Measurements from ENCODE around the gene TMEM150C.
"Not testable (repeated sequence)": the region's sequence is repeated elsewhere in the genome, so short reads cannot be mapped to it uniquely, and the experiment has no call there.

The TMEM150C gene

DNA sequence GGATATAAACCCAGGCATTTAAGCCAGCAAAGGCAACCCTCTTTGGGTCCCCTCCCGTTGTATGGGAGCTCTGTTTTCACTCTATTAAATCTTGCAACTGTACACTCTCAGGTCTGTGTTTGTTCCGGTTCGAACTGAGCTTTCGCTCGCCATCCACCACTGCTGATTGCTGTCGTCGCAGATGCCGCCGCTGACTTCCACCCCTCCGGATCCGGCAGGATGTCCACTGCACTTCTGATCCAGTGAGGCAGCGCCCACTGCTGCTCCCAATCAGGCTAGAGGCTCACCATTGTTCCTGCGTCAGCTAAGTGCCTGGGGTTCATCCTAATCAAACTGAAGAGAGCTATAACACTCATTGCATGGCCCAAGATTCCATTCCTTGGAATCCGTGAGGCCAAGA is 82.2 kb downstream of the TMEM150C start:
- TF ChIP-seq, protein P1, sequence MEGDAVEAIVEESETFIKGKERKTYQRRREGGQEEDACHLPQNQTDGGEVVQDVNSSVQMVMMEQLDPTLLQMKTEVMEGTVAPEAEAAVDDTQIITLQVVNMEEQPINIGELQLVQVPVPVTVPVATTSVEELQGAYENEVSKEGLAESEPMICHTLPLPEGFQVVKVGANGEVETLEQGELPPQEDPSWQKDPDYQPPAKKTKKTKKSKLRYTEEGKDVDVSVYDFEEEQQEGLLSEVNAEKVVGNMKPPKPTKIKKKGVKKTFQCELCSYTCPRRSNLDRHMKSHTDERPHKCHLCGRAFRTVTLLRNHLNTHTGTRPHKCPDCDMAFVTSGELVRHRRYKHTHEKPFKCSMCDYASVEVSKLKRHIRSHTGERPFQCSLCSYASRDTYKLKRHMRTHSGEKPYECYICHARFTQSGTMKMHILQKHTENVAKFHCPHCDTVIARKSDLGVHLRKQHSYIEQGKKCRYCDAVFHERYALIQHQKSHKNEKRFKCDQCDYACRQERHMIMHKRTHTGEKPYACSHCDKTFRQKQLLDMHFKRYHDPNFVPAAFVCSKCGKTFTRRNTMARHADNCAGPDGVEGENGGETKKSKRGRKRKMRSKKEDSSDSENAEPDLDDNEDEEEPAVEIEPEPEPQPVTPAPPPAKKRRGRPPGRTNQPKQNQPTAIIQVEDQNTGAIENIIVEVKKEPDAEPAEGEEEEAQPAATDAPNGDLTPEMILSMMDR (IDR thresholded peaks at IDR 0.05; ENCODE audit: low read depth, low read length) = no peak
- TF ChIP-seq, protein P2, sequence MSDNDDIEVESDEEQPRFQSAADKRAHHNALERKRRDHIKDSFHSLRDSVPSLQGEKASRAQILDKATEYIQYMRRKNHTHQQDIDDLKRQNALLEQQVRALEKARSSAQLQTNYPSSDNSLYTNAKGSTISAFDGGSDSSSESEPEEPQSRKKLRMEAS (IDR thresholded peaks at IDR 0.05; ENCODE audit: low read depth, low read length) = no peak
- TF ChIP-seq POLR2A (IDR thresholded peaks at IDR 0.05; ENCODE audit: extremely low read depth, insufficient read length) (no peak), MYC (IDR thresholded peaks at IDR 0.05; ENCODE audit: low read depth, low read length) (no peak)
- DNase-seq (ENCODE audit: low read depth) = no peak
- H3K4me3 ChIP-seq (ENCODE audit: low read depth, low read length) = no peak overlapping the region

DNA sequence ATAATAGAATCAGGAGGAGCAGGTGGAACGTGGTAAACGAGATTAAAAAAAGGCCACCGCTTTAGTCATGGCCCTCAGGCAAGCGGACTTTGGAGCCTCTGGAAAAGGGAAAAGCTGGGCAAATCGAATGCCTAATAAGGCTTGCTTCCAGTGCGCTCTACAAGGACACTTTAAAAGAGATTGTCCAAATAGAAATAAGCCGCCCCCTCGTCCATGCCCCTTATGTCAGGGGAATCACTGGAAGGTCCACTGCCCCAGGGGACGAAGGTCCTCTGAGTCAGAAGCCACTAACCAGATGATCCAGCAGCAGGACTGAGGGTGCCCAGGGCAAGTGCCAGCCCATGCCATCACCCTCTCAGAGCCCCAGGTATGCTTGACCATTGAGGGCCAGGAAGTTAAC is 84.3 kb downstream of the TMEM150C start:
- DNase-seq (ENCODE audit: low read depth); H3K4me3 ChIP-seq (ENCODE audit: low read depth, low read length): not testable (repeated sequence)

DNA sequence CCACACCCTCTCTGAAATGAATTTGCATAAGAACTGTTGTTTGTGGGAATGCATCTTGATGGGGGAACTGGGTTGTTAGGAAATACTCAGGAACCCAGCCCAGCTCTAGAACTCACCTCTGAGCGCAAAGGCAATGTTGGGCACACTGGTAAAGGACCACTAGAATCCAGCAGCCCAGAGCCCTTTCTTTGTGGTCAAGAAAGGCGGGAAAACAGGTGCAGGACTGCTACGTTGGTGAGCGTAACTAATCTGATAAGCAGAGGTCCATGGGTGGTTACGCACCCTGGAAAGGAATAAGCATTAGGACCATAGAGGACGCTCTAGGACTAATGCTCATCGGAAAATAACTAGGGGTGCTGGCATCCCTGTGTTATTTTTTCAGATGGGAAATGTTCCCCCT is 85.9 kb downstream of the TMEM150C start:
- not testable (repeated sequence) for H3K4me3 ChIP-seq (ENCODE audit: low read depth, low read length); DNase-seq (ENCODE audit: low read depth)

DNA sequence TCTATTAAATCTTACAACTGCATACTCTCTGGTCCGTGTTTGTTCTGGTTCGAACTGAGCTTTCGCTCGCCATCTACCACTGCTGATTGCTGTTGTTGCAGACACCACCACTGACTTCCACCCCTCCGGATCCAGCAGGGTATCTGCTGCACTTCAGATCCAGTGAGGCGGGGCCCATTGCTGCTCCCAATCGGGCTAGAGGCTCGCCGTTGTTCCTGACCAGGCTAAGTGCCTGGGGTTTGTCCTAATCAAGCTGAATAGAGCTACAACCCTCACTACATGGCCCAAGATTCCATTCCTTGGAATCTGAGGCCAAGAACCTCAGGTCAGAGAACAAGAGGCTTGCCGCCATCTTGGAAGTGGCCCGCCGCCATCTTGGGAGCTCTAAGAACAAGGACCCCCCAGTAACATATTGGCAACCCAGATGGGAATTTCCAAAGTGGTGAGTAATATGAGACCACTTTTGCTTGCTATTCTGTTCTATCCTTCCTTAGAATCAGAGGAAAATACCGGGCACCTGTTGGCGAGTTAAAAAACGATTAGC is 88.1 kb downstream of the TMEM150C start:
- no peak for DNase-seq (ENCODE audit: low read depth)
- TF ChIP-seq, protein P2 (IDR thresholded peaks at IDR 0.05; ENCODE audit: low read depth, low read length) = no peak

DNA sequence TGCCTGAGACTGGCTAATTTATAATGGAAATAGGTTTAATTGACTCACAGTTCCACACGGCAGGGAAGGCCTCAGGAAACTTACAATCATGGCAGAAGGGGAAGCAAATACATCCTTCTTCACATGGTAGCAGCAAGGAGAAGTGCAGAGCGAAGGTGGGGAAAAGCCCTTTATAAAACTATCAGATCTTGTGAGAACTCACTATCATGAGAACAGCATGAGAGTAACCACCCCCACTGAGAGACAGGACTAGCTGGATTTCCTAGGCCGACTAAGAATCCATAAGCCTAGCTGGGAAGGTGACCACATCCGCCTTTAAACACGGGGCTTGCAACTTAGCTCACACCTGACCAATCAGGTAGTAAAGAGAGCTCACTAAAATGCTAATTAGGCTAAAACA is 88.7 kb downstream of the TMEM150C start:
- DNase-seq (ENCODE audit: low read depth); H3K4me3 ChIP-seq (ENCODE audit: low read depth, low read length): not testable (repeated sequence)

More for the DNA sequence above, 88.1 kb downstream of the TMEM150C start:
- H3K4me3 ChIP-seq (ENCODE audit: low read depth, low read length) = no peak overlapping the region

DNA sequence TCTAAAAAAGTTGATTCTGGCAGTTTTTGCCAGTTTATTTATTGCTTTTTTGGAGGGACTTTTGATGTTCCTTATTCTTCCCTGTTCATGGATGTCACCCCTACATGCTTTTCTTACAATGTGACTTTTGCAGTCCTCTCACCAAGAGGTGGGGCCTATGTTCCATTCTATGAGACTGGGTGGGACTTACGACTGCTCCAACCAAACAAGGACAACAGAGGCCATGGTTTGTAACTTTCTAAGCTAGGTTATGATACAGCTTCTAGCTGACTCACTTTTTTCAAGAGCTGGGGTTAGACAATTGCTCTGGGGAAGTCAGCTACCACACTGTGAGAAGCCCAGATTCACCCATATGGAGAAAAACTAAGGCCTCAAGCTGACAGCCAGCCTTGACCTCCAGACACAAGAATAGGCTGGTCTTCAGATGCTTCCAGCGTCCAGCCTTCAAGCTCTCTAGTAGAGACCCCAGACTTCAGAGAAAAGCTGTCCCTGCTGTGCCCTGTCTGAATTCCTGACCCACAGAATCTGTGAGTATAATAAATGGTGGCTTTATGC is 91.9 kb downstream of the TMEM150C start:
- no peak overlapping the region for H3K4me3 ChIP-seq (ENCODE audit: low read depth, low read length)
- TF ChIP-seq, protein P1 (IDR thresholded peaks at IDR 0.05; ENCODE audit: low read depth, low read length) = no peak
- TF ChIP-seq MYC (IDR thresholded peaks at IDR 0.05; ENCODE audit: low read depth, low read length) = no peak
- TF ChIP-seq, protein P2 (IDR thresholded peaks at IDR 0.05; ENCODE audit: low read depth, low read length) = no peak
- no peak for TF ChIP-seq POLR2A (IDR thresholded peaks at IDR 0.05; ENCODE audit: extremely low read depth, insufficient read length)
- DNase-seq (ENCODE audit: low read depth) = peak; percentile 26

DNA sequence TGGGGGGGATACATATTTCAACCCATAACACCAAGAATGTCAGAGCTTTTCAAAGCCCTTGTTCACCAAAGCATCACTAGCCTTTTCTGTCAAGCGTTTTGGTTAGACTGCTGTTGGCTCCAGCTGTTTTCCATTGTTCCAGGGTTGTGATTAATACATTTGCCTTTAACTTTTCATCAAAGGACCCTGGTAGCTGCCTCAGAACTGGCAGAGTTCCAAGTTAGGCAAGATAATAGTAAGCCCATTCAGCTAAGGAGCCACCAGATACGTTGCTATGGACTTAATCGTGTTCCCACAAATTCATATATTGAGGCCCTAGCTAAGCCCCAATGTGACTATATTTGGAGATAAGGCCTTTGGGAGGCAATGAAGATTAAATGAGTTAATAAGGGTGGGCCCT is 94.3 kb downstream of the TMEM150C start:
- DNase-seq (ENCODE audit: low read depth) = no peak
- TF ChIP-seq MYC (IDR thresholded peaks at IDR 0.05; ENCODE audit: low read depth, low read length) (no peak), POLR2A (IDR thresholded peaks at IDR 0.05; ENCODE audit: extremely low read depth, insufficient read length) (no peak)
- TF ChIP-seq, protein P2 (IDR thresholded peaks at IDR 0.05; ENCODE audit: low read depth, low read length) = no peak
- TF ChIP-seq, protein P1 (IDR thresholded peaks at IDR 0.05; ENCODE audit: low read depth, low read length) = no peak
- H3K4me3 ChIP-seq (ENCODE audit: low read depth, low read length) = no peak overlapping the region

DNA sequence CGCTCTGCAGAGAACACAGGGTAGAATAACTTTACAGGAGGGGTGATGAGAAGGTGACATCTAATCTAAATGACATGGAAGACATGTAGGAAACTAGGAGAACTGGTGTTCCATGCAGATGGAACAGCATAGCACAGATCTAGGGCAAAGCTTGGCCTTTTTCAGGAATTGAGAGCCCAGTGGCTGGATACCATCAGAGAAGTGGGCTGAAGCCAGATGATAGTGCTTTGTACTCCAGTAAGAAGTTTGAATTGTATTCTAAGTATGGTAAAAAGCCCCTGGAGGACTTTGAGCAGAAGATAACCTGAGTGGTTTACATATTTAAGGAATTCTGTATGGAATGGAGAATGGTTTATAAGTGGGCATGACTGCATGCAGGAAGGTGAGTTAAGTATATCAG is 98.6 kb downstream of the TMEM150C start:
- no peak for DNase-seq (ENCODE audit: low read depth)
- no peak for TF ChIP-seq POLR2A (IDR thresholded peaks at IDR 0.05; ENCODE audit: extremely low read depth, insufficient read length)
- no peak for TF ChIP-seq MYC (IDR thresholded peaks at IDR 0.05; ENCODE audit: low read depth, low read length)
- TF ChIP-seq, protein P2 (IDR thresholded peaks at IDR 0.05; ENCODE audit: low read depth, low read length) = no peak
- TF ChIP-seq, protein P1 (IDR thresholded peaks at IDR 0.05; ENCODE audit: low read depth, low read length) = no peak

More for the DNA sequence above, 98.6 kb downstream of the TMEM150C start:
- no peak overlapping the region for H3K4me3 ChIP-seq (ENCODE audit: low read depth, low read length)

Measured in NB4 (cell line).